SU-DHL-6 (cell line): ENCODE results near the gene FBXL2.
"Not testable (repeated sequence)": the region's sequence is repeated elsewhere in the genome, so short reads cannot be mapped to it uniquely, and the experiment has no call there.

Source experiments
- H2AFZ ChIP-seq: fragments of 200-600 bp; sonication (generic); 2 replicates; pipeline ENCODE4 v1.6.1; 2014; ENCODE audit warnings: low read depth, mild to moderate bottlenecking, moderate library complexity, mixed read lengths, antibody characterized with exemption, low read length; ENCODE audit not compliant: severe bottlenecking
- H3F3A ChIP-seq: fragments of 200-600 bp; shearing (Covaris generic); 2 replicates; pipeline ENCODE4 v1.6.0; 2016; ENCODE audit warnings: antibody characterized with exemption, mild to moderate bottlenecking; ENCODE audit not compliant: insufficient read depth
- H3K27ac ChIP-seq: fragments of 200-600 bp; sonication (generic); 2 replicates; pipeline ENCODE4 v1.5.1; 2016; ENCODE audit warnings: low read depth, mild to moderate bottlenecking, low read length, moderate library complexity, mixed read lengths
- H3K27me3 ChIP-seq: fragments of 200-600 bp; sonication (generic), shearing (Covaris generic); 2 replicates; pipeline ENCODE4 v1.6.0; 2014; ENCODE audit warnings: mild to moderate bottlenecking, low read length
- H3K36me3 ChIP-seq: fragments of 200-600 bp; sonication (generic); 2 replicates; pipeline ENCODE4 v1.6.1; 2014; ENCODE audit warnings: mild to moderate bottlenecking, low read length, mixed read lengths
- H3K4me2 ChIP-seq: fragments of 300-600, 200-600 bp; shearing (Covaris generic), sonication (generic); 2 replicates; pipeline ENCODE4 v1.6.0; 2014; ENCODE audit warnings: low read length, low read depth, mild to moderate bottlenecking; ENCODE audit not compliant: poor library complexity, severe bottlenecking
- H3K4me3 ChIP-seq: fragments of 200-600 bp; sonication (generic); 2 replicates; pipeline ENCODE4 v1.5.1; 2014; ENCODE audit warnings: antibody characterized with exemption, low read length, mild to moderate bottlenecking, mixed read lengths; ENCODE audit not compliant: insufficient read depth, poor library complexity, severe bottlenecking
- H3K79me2 ChIP-seq: fragments of 200-600 bp; sonication (generic); 2 replicates; pipeline ENCODE4 v1.6.1; 2014; ENCODE audit warnings: mild to moderate bottlenecking, low read length, moderate library complexity; ENCODE audit not compliant: insufficient read depth
- H3K9ac ChIP-seq: fragments of 200-600 bp; sonication (generic); 2 replicates; pipeline ENCODE4 v1.7.0; 2014; ENCODE audit warnings: mild to moderate bottlenecking, low read length
- H3K9me2 ChIP-seq: fragments of 200-600 bp; sonication (generic); replicated peaks from 2 replicates; pipeline ENCODE4 v1.6.1; 2014; ENCODE audit warnings: low read length; ENCODE audit not compliant: insufficient read depth
- H3K9me3 ChIP-seq: fragments of 200-600 bp; sonication (generic); 2 replicates; pipeline ENCODE4 v1.6.1; 2014; ENCODE audit warnings: low read length, mixed read lengths; ENCODE audit not compliant: insufficient read depth
- H4K20me1 ChIP-seq: fragments of 200-600 bp; sonication (generic); 2 replicates; pipeline ENCODE4 v1.6.1; 2014; ENCODE audit warnings: low read depth, mild to moderate bottlenecking, antibody characterized with exemption, low read length, moderate library complexity, mixed read lengths
- EZH2phosphoT487 ChIP-seq: fragments of 200-600 bp; sonication (generic), shearing (Covaris generic); conservative IDR thresholded peaks from 2 replicates; pipeline ENCODE4 v1.6.1; 2018; ENCODE audit warnings: mild to moderate bottlenecking, antibody characterized with exemption, low read length, moderate library complexity, mixed read lengths
- TF ChIP-seq, protein P1 (sequence below): fragments of 200-600 bp; sonication (generic); IDR thresholded peaks from one replicate; pipeline ENCODE4 v1.5.1; 2017; ENCODE audit warnings: antibody characterized with exemption, mild to moderate bottlenecking, low read length, moderate library complexity; ENCODE audit not compliant: insufficient read depth, poor library complexity, severe bottlenecking

FBXL2 gene

DNA sequence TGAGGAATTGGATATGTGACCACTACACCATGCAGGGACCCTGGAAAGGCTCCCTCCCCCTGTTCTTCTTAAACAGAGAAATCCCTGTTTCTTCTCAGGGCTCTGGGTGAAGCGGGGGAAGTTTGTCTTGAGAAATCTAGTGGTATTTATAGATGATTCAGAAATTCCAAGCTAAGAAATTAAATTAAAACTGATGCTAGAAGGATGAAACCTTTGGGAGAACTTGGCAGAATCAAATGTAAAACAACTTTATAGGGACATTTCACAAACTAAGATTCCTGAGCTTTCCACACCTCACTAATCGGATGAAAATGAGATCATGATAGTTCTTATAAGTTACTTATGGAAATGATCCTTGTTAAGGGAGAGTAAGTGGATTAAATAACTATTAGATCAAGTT lies 54.2 kb downstream of the FBXL2 start:
- 0 out of 2 replicates have a peak, but pooled peaks cover 9% of the 10 kb centered on the region for H3K9me3 ChIP-seq
- H3K36me3 ChIP-seq: no peaks in the 10 kb centered on the region
- H3K27me3 ChIP-seq: no peaks in the 10 kb centered on the region
- no peaks in the 10 kb centered on the region for H3K9me2 ChIP-seq
- no peaks in the 10 kb centered on the region for H3F3A ChIP-seq
- no peaks in the 10 kb centered on the region for H3K79me2 ChIP-seq
- H3K27ac ChIP-seq: no peak overlapping the region
- H3K4me3 ChIP-seq: no peak overlapping the region
- no peak overlapping the region for H3K9ac ChIP-seq
- H3K4me2 ChIP-seq: no peak overlapping the region
- H2AFZ ChIP-seq: no peak overlapping the region
- H4K20me1 ChIP-seq: no peaks in the 10 kb centered on the region
- TF ChIP-seq, protein P1, sequence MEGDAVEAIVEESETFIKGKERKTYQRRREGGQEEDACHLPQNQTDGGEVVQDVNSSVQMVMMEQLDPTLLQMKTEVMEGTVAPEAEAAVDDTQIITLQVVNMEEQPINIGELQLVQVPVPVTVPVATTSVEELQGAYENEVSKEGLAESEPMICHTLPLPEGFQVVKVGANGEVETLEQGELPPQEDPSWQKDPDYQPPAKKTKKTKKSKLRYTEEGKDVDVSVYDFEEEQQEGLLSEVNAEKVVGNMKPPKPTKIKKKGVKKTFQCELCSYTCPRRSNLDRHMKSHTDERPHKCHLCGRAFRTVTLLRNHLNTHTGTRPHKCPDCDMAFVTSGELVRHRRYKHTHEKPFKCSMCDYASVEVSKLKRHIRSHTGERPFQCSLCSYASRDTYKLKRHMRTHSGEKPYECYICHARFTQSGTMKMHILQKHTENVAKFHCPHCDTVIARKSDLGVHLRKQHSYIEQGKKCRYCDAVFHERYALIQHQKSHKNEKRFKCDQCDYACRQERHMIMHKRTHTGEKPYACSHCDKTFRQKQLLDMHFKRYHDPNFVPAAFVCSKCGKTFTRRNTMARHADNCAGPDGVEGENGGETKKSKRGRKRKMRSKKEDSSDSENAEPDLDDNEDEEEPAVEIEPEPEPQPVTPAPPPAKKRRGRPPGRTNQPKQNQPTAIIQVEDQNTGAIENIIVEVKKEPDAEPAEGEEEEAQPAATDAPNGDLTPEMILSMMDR: no peak
- no peak for TF ChIP-seq EZH2phosphoT487

DNA sequence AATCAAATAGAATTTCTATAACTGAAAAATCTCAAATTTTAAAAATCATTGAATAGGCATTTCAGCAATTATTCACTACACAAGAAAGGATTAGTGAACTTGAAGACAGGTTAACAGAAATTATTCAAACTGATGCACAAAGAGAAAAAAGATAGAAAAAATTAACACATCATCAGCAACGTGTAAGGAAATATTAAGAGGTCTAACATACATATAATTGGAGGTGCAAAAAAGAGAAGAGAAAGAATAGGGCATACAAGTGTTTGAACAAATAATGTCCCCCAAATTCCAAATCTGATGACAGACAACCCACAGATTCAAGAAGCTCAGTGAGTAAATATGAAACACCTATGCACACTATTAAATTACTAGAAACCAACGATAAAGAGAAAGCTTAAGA lies 57.1 kb downstream of the FBXL2 start:
- Histone ChIP-seq H3F3A (no peaks in the 10 kb centered on the region), H3K9me3 (0 out of 2 replicates have a peak, but pooled peaks cover 9% of the 10 kb centered on the region), H3K36me3 (no peaks in the 10 kb centered on the region), H3K27me3 (no peaks in the 10 kb centered on the region), H3K4me3 (no peak overlapping the region), H3K9me2 (no peaks in the 10 kb centered on the region), H3K9ac (no peak overlapping the region), H3K27ac (no peak overlapping the region), H3K79me2 (no peaks in the 10 kb centered on the region), H4K20me1 (no peaks in the 10 kb centered on the region), H3K4me2 (no peak overlapping the region), H2AFZ (no peak overlapping the region)
- TF ChIP-seq EZH2phosphoT487: no peak

DNA sequence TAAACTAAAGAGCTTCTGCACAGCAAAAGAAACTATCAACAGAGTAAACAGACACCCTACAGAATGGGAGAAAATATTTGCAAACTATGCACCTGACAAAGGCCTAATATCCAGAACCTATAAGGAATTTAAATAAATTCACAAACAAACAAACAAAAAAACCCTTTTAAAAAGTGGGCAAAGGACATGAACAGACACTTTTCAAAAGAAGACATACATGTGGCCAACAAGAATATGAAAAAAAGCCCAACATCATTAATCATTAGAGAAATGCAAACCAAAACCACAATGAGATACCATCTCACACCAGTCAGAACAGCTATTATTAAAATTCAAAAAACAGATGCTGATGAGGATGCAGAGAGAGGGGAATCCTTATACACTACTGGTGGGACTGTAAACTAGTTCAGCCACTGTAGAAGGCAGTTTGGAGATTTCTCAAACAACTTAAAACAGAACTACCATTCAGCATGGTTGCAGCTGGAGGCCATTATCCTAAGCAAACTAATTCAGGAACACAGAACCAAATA lies 61.8 kb downstream of the FBXL2 start:
- not testable (repeated sequence) for H3K36me3 ChIP-seq, H3F3A ChIP-seq, H3K79me2 ChIP-seq, H3K27me3 ChIP-seq, H3K9me2 ChIP-seq, H3K4me3 ChIP-seq, H2AFZ ChIP-seq, H3K9me3 ChIP-seq, H4K20me1 ChIP-seq, H3K4me2 ChIP-seq, H3K9ac ChIP-seq, H3K27ac ChIP-seq

DNA sequence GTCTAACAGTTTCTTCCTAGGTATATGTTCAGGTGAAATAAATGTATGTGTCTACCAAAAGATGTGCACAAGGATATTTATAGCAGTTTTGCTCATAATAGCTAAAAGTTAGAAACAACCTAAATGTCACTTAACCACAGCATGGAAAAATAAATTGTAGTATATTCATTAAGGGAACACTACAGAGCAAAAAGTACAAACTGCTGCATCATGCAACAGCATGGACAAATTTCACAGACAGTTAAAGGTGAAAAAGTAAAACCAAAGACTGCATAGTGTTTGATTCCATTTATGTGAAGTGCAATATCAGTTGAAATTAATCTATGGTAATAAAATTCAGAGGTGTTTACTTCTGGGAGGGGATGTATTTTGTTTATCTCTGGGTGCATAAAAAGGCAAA lies 62.5 kb downstream of the FBXL2 start:
- Histone ChIP-seq H3K27me3 (no peaks in the 10 kb centered on the region), H3F3A (no peaks in the 10 kb centered on the region), H3K4me3 (no peak overlapping the region), H2AFZ (peak overlapping the region; percentile 15), H4K20me1 (no peaks in the 10 kb centered on the region), H3K9ac (no peak overlapping the region), H3K4me2 (no peak overlapping the region), H3K79me2 (no peaks in the 10 kb centered on the region), H3K9me3 (no peaks in the 10 kb centered on the region), H3K36me3 (no peaks in the 10 kb centered on the region), H3K27ac (no peak overlapping the region), H3K9me2 (no peaks in the 10 kb centered on the region)
- TF ChIP-seq, protein P1: no peak
- no peak for TF ChIP-seq EZH2phosphoT487
